Activated CD8-positive, alpha-beta T cell treated with anti-CD3 and anti-CD28 coated beads for 36 hours (primary cell): ENCODE results near the gene PTPRS. TPM values are rescaled to one million over a fixed set of nuclear protein-coding genes. Genes with fewer than 3 reads are reported as not detected.
"Not testable (repeated sequence)": the region's sequence is repeated elsewhere in the genome, so short reads cannot be mapped to it uniquely, and the experiment has no call there.

Experiments
- ATAC-seq: fragments of 200-7000 bp; cut with Tn5 transposase; one replicate; pipeline ENCODE4 v1.10.0; 2021; ENCODE audit warnings: mild to moderate bottlenecking, moderate library complexity
- CTCF ChIA-PET: fragments of 350-600 bp; sonication (Branson Sonifier 250); formaldehyde crosslinking; loops from one replicate; lab custom pipeline; 2021; ENCODE audit warnings: antibody characterized with exemption; lab: Charles Lee
- POLR2A ChIA-PET: fragments of 350-600 bp; sonication (Branson Sonifier 250); formaldehyde crosslinking; loops from one replicate; lab custom pipeline; 2021; ENCODE audit warnings: antibody characterized with exemption; lab: Charles Lee
- DNase-seq: peaks from one replicate; pipeline ENCODE4 v3.0.0-alpha.2; 2020
- H3K27ac Mint-ChIP-seq: one replicate; pipeline ENCODE4 v1.8.0; 2021; ENCODE audit warnings: mild to moderate bottlenecking, mixed read lengths
- H3K27me3 Mint-ChIP-seq: one replicate; pipeline ENCODE4 v1.8.0; 2021; ENCODE audit warnings: mixed read lengths
- H3K36me3 Mint-ChIP-seq: one replicate; pipeline ENCODE4 v1.8.0; 2021; ENCODE audit warnings: low read depth, mixed read lengths
- H3K4me1 Mint-ChIP-seq: one replicate; pipeline ENCODE4 v1.8.0; 2021; ENCODE audit warnings: low read depth, mixed read lengths
- H3K4me3 Mint-ChIP-seq: one replicate; pipeline ENCODE4 v1.8.0; 2021; ENCODE audit warnings: mild to moderate bottlenecking, moderate library complexity, mixed read lengths
- H3K9me3 Mint-ChIP-seq: one replicate; pipeline ENCODE4 v1.8.0; 2021; ENCODE audit warnings: mixed read lengths
- intact Hi-C: fragments of 100-400 bp; cut with micrococcal nuclease; formaldehyde crosslinking; loops from one replicate; pipeline ENCODE4 v1.10.0; 2022
- total RNA-seq, 2 experiments: library from RNA; stranded (reverse); gene quantifications; one replicate each; pipeline ENCODE4 v1.2.3, GENCODE V29; 2021
- TF ChIP-seq, protein P1 (sequence below): fragments of 200-600 bp; IDR thresholded peaks from one replicate; pipeline ENCODE4 v1.8.0; 2022; ENCODE audit warnings: antibody characterized with exemption, mild to moderate bottlenecking

Gene PTPRS
- 1 to 10 TPM; 2.6 to 2.8 TPM for total RNA-seq

GRCh38 chr19:5340637-5341447 is at the start of gene PTPRS:
Gene PTPRS (minus strand): TSS chr19:5340812. CDS start chr19:5286140, 54,672 bp downstream.
- Mint-ChIP-seq H3K4me1 (peaks cover 10% of the 10 kb centered on the region), H3K9me3 (no peaks in the 10 kb centered on the region), H3K27ac (no peak within 1 kb of the TSS), H3K27me3 (peaks cover 35% of the 10 kb centered on the region), H3K36me3 (no peaks in the 10 kb centered on the region), H3K4me3 (peak within 1 kb of the TSS; percentile 40)
- peak; percentile 79 for DNase-seq
- ChIA-PET POLR2A (interaction anchor here (2.1 kb wide), 1 partner anchor 13 kb away, joined by 7 read pairs; no protein-coding TSS in a partner anchor), CTCF (no interaction called here)
- peak; percentile 84 for ATAC-seq
- TF ChIP-seq, protein P1, sequence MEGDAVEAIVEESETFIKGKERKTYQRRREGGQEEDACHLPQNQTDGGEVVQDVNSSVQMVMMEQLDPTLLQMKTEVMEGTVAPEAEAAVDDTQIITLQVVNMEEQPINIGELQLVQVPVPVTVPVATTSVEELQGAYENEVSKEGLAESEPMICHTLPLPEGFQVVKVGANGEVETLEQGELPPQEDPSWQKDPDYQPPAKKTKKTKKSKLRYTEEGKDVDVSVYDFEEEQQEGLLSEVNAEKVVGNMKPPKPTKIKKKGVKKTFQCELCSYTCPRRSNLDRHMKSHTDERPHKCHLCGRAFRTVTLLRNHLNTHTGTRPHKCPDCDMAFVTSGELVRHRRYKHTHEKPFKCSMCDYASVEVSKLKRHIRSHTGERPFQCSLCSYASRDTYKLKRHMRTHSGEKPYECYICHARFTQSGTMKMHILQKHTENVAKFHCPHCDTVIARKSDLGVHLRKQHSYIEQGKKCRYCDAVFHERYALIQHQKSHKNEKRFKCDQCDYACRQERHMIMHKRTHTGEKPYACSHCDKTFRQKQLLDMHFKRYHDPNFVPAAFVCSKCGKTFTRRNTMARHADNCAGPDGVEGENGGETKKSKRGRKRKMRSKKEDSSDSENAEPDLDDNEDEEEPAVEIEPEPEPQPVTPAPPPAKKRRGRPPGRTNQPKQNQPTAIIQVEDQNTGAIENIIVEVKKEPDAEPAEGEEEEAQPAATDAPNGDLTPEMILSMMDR = no peak
- intact Hi-C loops = no loop called here

DNA sequence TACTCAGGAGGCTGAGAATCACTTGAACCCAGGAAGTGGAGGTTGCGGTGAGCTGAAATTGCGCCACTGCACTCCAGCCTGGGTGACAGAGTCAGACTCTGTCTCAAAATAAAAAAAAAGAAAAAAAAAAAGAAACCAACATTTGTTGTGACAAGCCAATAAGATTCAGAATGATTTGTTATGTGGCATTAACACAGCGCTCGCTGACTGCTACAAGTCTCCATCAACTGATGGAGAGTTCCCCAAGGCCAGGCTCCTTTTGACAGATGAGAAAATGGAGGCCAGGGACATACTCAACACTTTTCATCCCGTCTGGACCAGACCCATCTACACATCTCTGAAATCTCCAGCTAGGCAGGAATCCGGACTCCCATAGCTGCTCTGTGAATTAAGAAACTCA is 48.7 kb upstream of the PTPRS start:
- Mint-ChIP-seq H3K27me3 (peaks cover 38% of the 10 kb centered on the region), H3K36me3 (no peaks in the 10 kb centered on the region), H3K4me3 (no peak overlapping the region), H3K4me1 (no peaks in the 10 kb centered on the region), H3K27ac (no peak overlapping the region), H3K9me3 (peaks cover 8% of the 10 kb centered on the region)
- no peak for ATAC-seq
- ChIA-PET CTCF (interaction anchor here (1.4 kb wide), 1 partner anchor 11 kb away, joined by 4 read pairs; no protein-coding TSS in a partner anchor), POLR2A (no interaction called here)
- TF ChIP-seq, protein P1 = no peak
- no peak for DNase-seq
- intact Hi-C loops = no loop called here

DNA sequence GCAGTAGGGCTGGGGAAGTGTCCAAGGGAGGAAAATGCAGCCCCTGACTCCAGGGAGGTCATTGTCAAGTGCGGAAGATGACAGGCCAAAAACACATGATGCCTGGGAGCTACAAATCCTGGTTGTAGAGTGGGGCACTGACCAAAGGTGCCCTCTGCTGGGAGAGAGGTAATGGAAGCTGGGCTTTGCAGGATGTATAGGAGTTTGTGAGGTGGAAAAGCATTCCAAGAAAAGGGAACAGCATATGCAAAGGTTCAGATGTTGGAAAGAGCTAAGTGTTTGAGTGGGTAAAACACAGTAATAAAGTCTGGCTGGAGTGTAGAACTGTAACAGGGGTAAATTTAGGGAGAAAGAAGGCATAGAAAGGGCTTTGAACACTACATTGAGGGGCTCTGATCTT is 46.9 kb upstream of the PTPRS start:
- no peaks in the 10 kb centered on the region for H3K4me1 Mint-ChIP-seq
- no peak overlapping the region for H3K27ac Mint-ChIP-seq
- TF ChIP-seq, protein P1 = no peak
- intact Hi-C loops = no loop called here
- ChIA-PET POLR2A (no interaction called here), CTCF (no interaction called here)
- H3K36me3 Mint-ChIP-seq = peaks cover 3% of the 10 kb centered on the region
- H3K27me3 Mint-ChIP-seq = peaks cover 27% of the 10 kb centered on the region
- DNase-seq (no peak), ATAC-seq (no peak)
- no peak overlapping the region for H3K4me3 Mint-ChIP-seq
- peaks cover 20% of the 10 kb centered on the region for H3K9me3 Mint-ChIP-seq

DNA sequence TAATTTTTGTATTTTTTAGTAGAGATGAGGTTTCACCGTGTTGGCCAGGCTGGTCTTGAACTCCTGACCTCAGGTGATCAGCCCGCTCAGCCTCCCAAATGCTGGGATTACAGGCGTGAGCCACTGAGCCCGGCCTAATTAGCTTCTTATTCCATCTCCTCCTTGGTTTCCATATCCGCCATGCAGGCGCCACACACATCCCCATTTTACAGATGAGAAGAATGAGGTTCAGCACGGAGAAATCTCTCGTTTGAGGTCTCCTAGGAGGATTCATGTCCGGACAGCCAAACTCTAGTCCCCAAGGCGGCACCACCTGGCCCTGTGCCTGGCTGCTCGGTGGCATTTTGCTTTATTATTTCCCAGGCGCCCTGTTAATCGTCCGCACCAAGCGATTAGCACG is 46.2 kb upstream of the PTPRS start:
- Mint-ChIP-seq H3K4me1 (no peaks in the 10 kb centered on the region), H3K9me3 (peaks cover 22% of the 10 kb centered on the region), H3K27me3 (peaks cover 24% of the 10 kb centered on the region), H3K27ac (no peak overlapping the region), H3K4me3 (no peak overlapping the region), H3K36me3 (peaks cover 5% of the 10 kb centered on the region)
- ChIA-PET POLR2A (no interaction called here), CTCF (no interaction called here)
- TF ChIP-seq, protein P1 = no peak
- no peak for ATAC-seq
- no peak for DNase-seq
- intact Hi-C loops = no loop called here

- Mint-ChIP-seq H3K27me3 (peaks cover 15% of the 10 kb centered on the region), H3K9me3 (peaks cover 17% of the 10 kb centered on the region)
- H3K4me1 Mint-ChIP-seq, ATAC-seq, H3K4me3 Mint-ChIP-seq, H3K36me3 Mint-ChIP-seq, POLR2A ChIA-PET, CTCF ChIA-PET, intact Hi-C loops, H3K27ac Mint-ChIP-seq, DNase-seq: not testable (repeated sequence)
These were observed 40.6 kb upstream of the PTPRS start for GRCh38 chr19:5381197-5381596.
